ENCODE data around the gene NOM1. TPM values are rescaled to one million over a fixed set of nuclear protein-coding genes. Genes with fewer than 3 reads are reported as not detected.

Gene NOM1
- total and polyA plus RNA-seq, 2 experiments from 2014 or later: 9.0 to 9.7 TPM

DNA sequence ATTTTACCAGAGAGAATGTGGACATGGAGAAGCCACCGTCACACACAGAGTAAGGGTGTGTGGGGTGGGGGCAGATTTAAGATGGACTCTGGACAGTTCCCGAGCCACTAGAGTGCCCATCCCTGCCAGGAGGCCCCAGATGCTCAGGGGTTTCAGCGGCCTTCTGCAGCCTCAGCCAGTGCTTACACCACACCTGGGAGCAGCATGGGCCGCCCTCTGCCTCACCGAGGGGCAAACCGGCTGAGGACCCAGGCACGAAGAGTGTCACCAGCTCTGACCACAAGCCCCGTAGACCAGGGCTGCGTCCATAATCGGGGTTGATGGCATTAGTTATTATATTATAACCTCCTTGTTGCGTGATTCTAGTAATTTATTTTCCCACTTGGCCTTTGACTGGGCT is 67.6 kb downstream of the NOM1 start:
- H3K27me3 ChIP-seq: peaks cover 100% of the 10 kb centered on the region
- no peaks in the 10 kb centered on the region for H3K9me3 ChIP-seq (ENCODE audit: low read depth)
- H3K4me3 ChIP-seq: no peak overlapping the region
- DNase-seq (ENCODE audit: low spot score): no peak
- TF ChIP-seq EZH2 (IDR thresholded peaks at IDR 0.05; ENCODE audit: borderline replicate concordance) (no peak), EZH2phosphoT487 (IDR thresholded peaks at IDR 0.05; ENCODE audit: low read depth, severe bottlenecking, unreplicated experiment) (no peak), CTCF (IDR thresholded peaks at IDR 0.05; ENCODE audit: poor library complexity) (no peak)
- no peak overlapping the region for H3K27ac ChIP-seq
- no peaks in the 10 kb centered on the region for H3K9me2 ChIP-seq (replicated peaks; ENCODE audit: insufficient read depth)
- peaks cover 13% of the 10 kb centered on the region for H3K4me1 ChIP-seq (ENCODE audit: insufficient read depth)
- H3K4me2 ChIP-seq: no peak overlapping the region
- H4K20me1 ChIP-seq (ENCODE audit: insufficient read depth, poor library complexity, severe bottlenecking): no peaks in the 10 kb centered on the region
- no peaks in the 10 kb centered on the region for H3K79me2 ChIP-seq
- no peaks in the 10 kb centered on the region for H3K36me3 ChIP-seq (replicated peaks; ENCODE audit: insufficient read depth, low read depth)
- H2AFZ ChIP-seq: no peak overlapping the region
- 12% methylated on average over 11 of the region's 11 CpGs for WGBS (ENCODE audit: low lambda C conversion rate, missing lambda C conversion rate)

GRCh38 chr7:157017603-157018327 is 68.3 kb downstream of the NOM1 start:
- no peak overlapping the region for H3K27ac ChIP-seq
- H3K27me3 ChIP-seq: peaks cover 100% of the 10 kb centered on the region
- 7% methylated on average over 45 of the region's 48 CpGs for WGBS (ENCODE audit: low lambda C conversion rate, missing lambda C conversion rate)
- no peak overlapping the region for H3K4me3 ChIP-seq
- H2AFZ ChIP-seq: no peak overlapping the region
- H3K36me3 ChIP-seq (replicated peaks; ENCODE audit: insufficient read depth, low read depth): no peaks in the 10 kb centered on the region
- H3K4me2 ChIP-seq: peak overlapping the region; percentile 68
- DNase-seq (ENCODE audit: low spot score): no peak
- no peaks in the 10 kb centered on the region for H3K9me2 ChIP-seq (replicated peaks; ENCODE audit: insufficient read depth)
- H3K9me3 ChIP-seq (ENCODE audit: low read depth): no peaks in the 10 kb centered on the region
- TF ChIP-seq EZH2 (IDR thresholded peaks at IDR 0.05; ENCODE audit: borderline replicate concordance) (peak; percentile 69), EZH2phosphoT487 (IDR thresholded peaks at IDR 0.05; ENCODE audit: low read depth, severe bottlenecking, unreplicated experiment) (no peak)
- peaks cover 13% of the 10 kb centered on the region for H3K4me1 ChIP-seq (ENCODE audit: insufficient read depth)
- H4K20me1 ChIP-seq (ENCODE audit: insufficient read depth, poor library complexity, severe bottlenecking): no peaks in the 10 kb centered on the region
- H3K79me2 ChIP-seq: no peaks in the 10 kb centered on the region

DNA sequence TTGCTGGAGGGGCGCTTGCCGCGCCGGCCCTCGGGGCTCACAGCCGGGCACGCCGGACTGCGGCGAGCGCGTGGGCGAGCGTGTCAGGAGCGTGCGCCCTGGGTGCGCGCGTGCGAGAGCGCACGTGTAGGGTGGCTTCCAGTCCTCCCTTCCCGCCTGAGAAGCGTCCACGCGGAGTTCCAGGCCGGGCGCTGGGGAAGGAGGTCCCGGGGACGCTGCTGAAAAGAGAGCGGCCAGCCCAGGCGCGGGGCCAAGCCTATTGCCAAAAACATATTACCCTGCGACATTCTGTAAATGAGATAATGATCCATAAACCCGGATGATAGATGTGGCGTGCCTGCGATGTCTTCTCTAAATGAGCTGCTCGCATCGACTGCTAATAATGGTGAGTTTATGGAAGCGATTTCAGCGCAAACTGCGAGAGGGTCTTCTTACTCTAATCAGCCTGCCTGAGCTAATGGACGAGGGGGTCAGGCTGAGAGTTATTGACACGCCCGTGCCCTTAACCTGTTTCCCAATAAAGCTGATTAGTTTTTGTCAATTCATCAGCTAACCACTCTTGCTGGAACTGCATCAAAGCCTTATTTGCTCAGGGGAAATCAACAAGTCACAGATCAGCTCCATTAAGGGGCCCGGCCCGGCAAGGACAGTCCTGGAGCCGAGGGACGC is 69.0 kb downstream of the NOM1 start:
- H3K36me3 ChIP-seq (replicated peaks; ENCODE audit: insufficient read depth, low read depth): no peaks in the 10 kb centered on the region
- H3K9me3 ChIP-seq (ENCODE audit: low read depth): no peaks in the 10 kb centered on the region
- no peak overlapping the region for H3K4me3 ChIP-seq
- H3K9me2 ChIP-seq (replicated peaks; ENCODE audit: insufficient read depth): no peaks in the 10 kb centered on the region
- WGBS (ENCODE audit: low lambda C conversion rate, missing lambda C conversion rate): 6% methylated on average over 49 of the region's 49 CpGs
- peaks cover 100% of the 10 kb centered on the region for H3K27me3 ChIP-seq
- H4K20me1 ChIP-seq (ENCODE audit: insufficient read depth, poor library complexity, severe bottlenecking): no peaks in the 10 kb centered on the region
- TF ChIP-seq CTCF (IDR thresholded peaks at IDR 0.05; ENCODE audit: poor library complexity) (no peak), EZH2 (IDR thresholded peaks at IDR 0.05; ENCODE audit: borderline replicate concordance) (peak; percentile 76), EZH2phosphoT487 (IDR thresholded peaks at IDR 0.05; ENCODE audit: low read depth, severe bottlenecking, unreplicated experiment) (peak; percentile 25)
- peaks cover 13% of the 10 kb centered on the region for H3K4me1 ChIP-seq (ENCODE audit: insufficient read depth)
- DNase-seq (ENCODE audit: low spot score): no peak
- H3K4me2 ChIP-seq: peak overlapping the region; percentile 68
- no peaks in the 10 kb centered on the region for H3K79me2 ChIP-seq
- no peak overlapping the region for H3K27ac ChIP-seq
- no peak overlapping the region for H2AFZ ChIP-seq

DNA sequence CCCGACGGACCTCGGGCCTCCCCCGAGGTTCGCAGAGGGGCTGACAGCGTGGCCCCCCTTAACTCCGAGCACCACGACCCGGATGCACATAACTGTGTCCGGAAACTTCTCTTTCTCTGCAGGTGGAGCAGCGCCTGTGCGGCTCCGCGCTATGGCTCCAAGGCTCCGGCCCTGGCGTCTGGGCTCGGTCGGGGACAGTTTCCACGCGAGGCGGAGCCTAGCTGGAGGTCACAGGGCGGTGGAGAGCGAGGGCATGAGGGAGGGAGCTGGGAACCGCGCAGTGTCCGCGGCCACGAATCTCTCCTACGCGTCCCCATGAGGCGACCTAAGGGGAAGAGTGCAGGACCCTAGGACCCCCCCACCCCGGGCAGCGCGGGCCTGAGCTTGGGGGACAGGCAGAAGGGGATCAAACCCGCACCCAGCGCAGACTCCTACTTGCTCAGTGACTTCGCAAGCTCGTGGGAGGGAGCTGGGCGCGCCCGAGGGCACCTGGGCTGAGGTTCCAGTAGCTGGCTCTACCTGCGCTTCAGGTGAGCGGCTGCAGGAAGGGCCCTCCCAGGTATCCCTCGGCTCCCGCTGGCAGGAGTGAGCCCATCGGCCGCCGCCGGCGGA is 69.6 kb downstream of the NOM1 start:
- Histone ChIP-seq H4K20me1 (ENCODE audit: insufficient read depth, poor library complexity, severe bottlenecking) (no peaks in the 10 kb centered on the region), H3K9me3 (ENCODE audit: low read depth) (no peaks in the 10 kb centered on the region), H2AFZ (no peak overlapping the region), H3K4me1 (ENCODE audit: insufficient read depth) (peaks cover 13% of the 10 kb centered on the region), H3K36me3 (replicated peaks; ENCODE audit: insufficient read depth, low read depth) (no peaks in the 10 kb centered on the region), H3K4me3 (no peak overlapping the region), H3K27me3 (peaks cover 100% of the 10 kb centered on the region), H3K79me2 (no peaks in the 10 kb centered on the region), H3K27ac (no peak overlapping the region), H3K4me2 (peak overlapping the region; percentile 68), H3K9me2 (replicated peaks; ENCODE audit: insufficient read depth) (no peaks in the 10 kb centered on the region)
- no peak for TF ChIP-seq CTCF (IDR thresholded peaks at IDR 0.05; ENCODE audit: poor library complexity)
- no peak for TF ChIP-seq EZH2phosphoT487 (IDR thresholded peaks at IDR 0.05; ENCODE audit: low read depth, severe bottlenecking, unreplicated experiment)
- TF ChIP-seq EZH2 (IDR thresholded peaks at IDR 0.05; ENCODE audit: borderline replicate concordance): no peak
- peak; percentile 16 for DNase-seq (ENCODE audit: low spot score)
- WGBS (ENCODE audit: low lambda C conversion rate, missing lambda C conversion rate): 6% methylated on average over 44 of the region's 50 CpGs

All from hepatocyte (in vitro differentiated cells).